K562 (cell line): ENCODE measurements around the gene SYVN1. TPM values are rescaled to one million over a fixed set of nuclear protein-coding genes. Genes with fewer than 3 reads are reported as not detected.

Experiments
- DPF2 ChIP-seq: fragments of 450-650 bp; IDR thresholded peaks from 2 replicates; pipeline ENCODE4 v1.6.1; 2016
- EP300 ChIP-seq: IDR thresholded peaks from 2 replicates; pipeline ENCODE4 v1.6.1; 2012; ENCODE audit warnings: low read length, improper control_type of control experiment
- ETV1 ChIP-seq: fragments of 450-650 bp; conservative IDR thresholded peaks from 2 replicates; pipeline ENCODE4 v1.6.1; 2016; ENCODE audit warnings: missing genetic modification characterization, control low read depth, low read depth, missing compliant biosample characterization
- ETV5 ChIP-seq: sonication (generic); formaldehyde crosslinking; IDR thresholded peaks from 2 replicates; pipeline ENCODE4 v1.4.0; 2020; ENCODE audit warnings: low read depth, mild to moderate bottlenecking, missing genetic modification reagents
- FOXK2 ChIP-seq, 2 experiments: fragments of 450-650 bp; IDR thresholded peaks in 1 of 2; conservative IDR thresholded peaks in 1 of 2; 2 replicates each; pipeline ENCODE4 v1.6.1; 2016; ENCODE audit warnings: low read depth in 2 of 2, mild to moderate bottlenecking in 1 of 2
- GABPB2 ChIP-seq: fragments of 250-450 bp; sonication (Bioruptor Pico); conservative IDR thresholded peaks from 2 replicates; pipeline ENCODE4 v1.5.1; 2021; ENCODE audit warnings: mild to moderate bottlenecking
- LCOR ChIP-seq: sonication (generic); formaldehyde crosslinking; IDR thresholded peaks from 2 replicates; pipeline ENCODE4 v1.8.0; 2022; ENCODE audit warnings: mild to moderate bottlenecking, missing genetic modification reagents
- NCOR1 ChIP-seq: fragments of 450-650 bp; IDR thresholded peaks from 2 replicates; pipeline ENCODE4 v1.6.1; 2016; ENCODE audit warnings: mild to moderate bottlenecking, moderate library complexity
- ZNF175 ChIP-seq: fragments of 200-800 bp; sonication (Bioruptor generic); IDR thresholded peaks from 2 replicates; pipeline ENCODE4 v1.6.1; 2016; ENCODE audit warnings: low read depth, mild to moderate bottlenecking, missing genetic modification characterization, missing compliant biosample characterization
- polyA plus RNA-seq, 8 experiments: library from polyadenylated mRNA; depleted of rRNA in 4 of 8; stranded (reverse) in 5 of 8; unstranded in 3 of 8; fragments of >200 nt; fragmentation: Nextera tagmentation in 2 of 8; fragmentation: Illumina TruSeq in 1 of 8; extraction: Ambion mirVana in 2 of 8; extraction: Trizol in 1 of 8; gene quantifications; 2 replicates each; pipeline versions ENCODE4 v1.2.1 to v1.2.3, GENCODE V29; 2011 to 2014; ENCODE audit warnings: inconsistent platforms in 1 of 8, missing spikeins in 1 of 8
- total RNA-seq, 7 experiments: library from RNA; depleted of rRNA in 6 of 7; stranded (reverse); fragments of >200 nt in 6 of 7; fragmentation: Illumina TruSeq in 2 of 7; extraction: Trizol in 2 of 7; gene quantifications; 2 replicates each; pipeline versions ENCODE4 v1.2.1 to v1.2.3, GENCODE V29; 2011 to 2021; ENCODE audit warnings: low replicate concordance in 1 of 7
- TF ChIP-seq, protein P1 (sequence below): fragments of 450-650 bp; IDR thresholded peaks from 2 replicates; pipeline ENCODE4 v1.6.1; 2016; ENCODE audit warnings: mild to moderate bottlenecking, moderate library complexity
- TF ChIP-seq, protein P2 (sequence below): sonication (generic); IDR thresholded peaks from 2 replicates; pipeline ENCODE4 v1.6.1; 2016
- TF ChIP-seq, protein P3 (sequence below): fragments of 450-650 bp; IDR thresholded peaks from 2 replicates; pipeline ENCODE4 v1.6.1; 2018; ENCODE audit warnings: mild to moderate bottlenecking, low read depth; ENCODE audit not compliant: partially characterized antibody
- TF ChIP-seq, protein P4 (sequence below), 2 experiments: fragments of 450-650 bp in 1 of 2; sonication (generic) in 1 of 2; formaldehyde crosslinking in 1 of 2; IDR thresholded peaks in 1 of 2; conservative IDR thresholded peaks in 1 of 2; 2 replicates each; pipeline versions ENCODE4 v1.6.1 to v1.8.1; 2016 to 2023; ENCODE audit warnings: mild to moderate bottlenecking in 2 of 2, moderate library complexity in 2 of 2, inconsistent platforms in 1 of 2, missing genetic modification reagents in 1 of 2

The SYVN1 gene
- total and polyA plus RNA-seq, 9 of the 15 experiments (the other 6 are each of a cell fraction or from before 2014, with no cell fraction given), result 0.41 to 47.4 (median 9.9) TPM

DNA sequence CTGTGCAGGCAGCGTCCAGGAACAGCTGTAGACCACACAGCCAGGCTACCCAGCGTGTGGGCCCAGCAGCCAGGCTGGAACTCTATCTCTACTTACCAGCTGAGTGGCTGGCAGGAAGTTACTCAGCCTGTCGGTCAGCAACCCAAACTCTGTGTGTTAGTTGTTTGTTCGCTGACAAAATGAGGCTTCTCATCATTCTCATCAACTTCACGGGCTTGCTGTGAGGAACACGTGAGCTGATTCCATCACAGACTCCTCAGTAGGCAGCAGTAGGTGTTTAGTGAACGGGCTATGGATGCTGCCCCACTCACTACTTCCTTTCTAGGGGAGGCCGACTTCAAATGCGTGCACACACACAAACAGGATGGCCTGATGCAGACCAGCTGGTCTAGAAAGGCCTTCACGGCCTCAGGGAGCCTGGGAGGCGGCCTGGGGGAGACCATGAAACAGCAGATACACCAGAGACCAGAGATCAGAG lies 34.9 kb upstream of the SYVN1 start (continued):
- TF ChIP-seq, protein P1, sequence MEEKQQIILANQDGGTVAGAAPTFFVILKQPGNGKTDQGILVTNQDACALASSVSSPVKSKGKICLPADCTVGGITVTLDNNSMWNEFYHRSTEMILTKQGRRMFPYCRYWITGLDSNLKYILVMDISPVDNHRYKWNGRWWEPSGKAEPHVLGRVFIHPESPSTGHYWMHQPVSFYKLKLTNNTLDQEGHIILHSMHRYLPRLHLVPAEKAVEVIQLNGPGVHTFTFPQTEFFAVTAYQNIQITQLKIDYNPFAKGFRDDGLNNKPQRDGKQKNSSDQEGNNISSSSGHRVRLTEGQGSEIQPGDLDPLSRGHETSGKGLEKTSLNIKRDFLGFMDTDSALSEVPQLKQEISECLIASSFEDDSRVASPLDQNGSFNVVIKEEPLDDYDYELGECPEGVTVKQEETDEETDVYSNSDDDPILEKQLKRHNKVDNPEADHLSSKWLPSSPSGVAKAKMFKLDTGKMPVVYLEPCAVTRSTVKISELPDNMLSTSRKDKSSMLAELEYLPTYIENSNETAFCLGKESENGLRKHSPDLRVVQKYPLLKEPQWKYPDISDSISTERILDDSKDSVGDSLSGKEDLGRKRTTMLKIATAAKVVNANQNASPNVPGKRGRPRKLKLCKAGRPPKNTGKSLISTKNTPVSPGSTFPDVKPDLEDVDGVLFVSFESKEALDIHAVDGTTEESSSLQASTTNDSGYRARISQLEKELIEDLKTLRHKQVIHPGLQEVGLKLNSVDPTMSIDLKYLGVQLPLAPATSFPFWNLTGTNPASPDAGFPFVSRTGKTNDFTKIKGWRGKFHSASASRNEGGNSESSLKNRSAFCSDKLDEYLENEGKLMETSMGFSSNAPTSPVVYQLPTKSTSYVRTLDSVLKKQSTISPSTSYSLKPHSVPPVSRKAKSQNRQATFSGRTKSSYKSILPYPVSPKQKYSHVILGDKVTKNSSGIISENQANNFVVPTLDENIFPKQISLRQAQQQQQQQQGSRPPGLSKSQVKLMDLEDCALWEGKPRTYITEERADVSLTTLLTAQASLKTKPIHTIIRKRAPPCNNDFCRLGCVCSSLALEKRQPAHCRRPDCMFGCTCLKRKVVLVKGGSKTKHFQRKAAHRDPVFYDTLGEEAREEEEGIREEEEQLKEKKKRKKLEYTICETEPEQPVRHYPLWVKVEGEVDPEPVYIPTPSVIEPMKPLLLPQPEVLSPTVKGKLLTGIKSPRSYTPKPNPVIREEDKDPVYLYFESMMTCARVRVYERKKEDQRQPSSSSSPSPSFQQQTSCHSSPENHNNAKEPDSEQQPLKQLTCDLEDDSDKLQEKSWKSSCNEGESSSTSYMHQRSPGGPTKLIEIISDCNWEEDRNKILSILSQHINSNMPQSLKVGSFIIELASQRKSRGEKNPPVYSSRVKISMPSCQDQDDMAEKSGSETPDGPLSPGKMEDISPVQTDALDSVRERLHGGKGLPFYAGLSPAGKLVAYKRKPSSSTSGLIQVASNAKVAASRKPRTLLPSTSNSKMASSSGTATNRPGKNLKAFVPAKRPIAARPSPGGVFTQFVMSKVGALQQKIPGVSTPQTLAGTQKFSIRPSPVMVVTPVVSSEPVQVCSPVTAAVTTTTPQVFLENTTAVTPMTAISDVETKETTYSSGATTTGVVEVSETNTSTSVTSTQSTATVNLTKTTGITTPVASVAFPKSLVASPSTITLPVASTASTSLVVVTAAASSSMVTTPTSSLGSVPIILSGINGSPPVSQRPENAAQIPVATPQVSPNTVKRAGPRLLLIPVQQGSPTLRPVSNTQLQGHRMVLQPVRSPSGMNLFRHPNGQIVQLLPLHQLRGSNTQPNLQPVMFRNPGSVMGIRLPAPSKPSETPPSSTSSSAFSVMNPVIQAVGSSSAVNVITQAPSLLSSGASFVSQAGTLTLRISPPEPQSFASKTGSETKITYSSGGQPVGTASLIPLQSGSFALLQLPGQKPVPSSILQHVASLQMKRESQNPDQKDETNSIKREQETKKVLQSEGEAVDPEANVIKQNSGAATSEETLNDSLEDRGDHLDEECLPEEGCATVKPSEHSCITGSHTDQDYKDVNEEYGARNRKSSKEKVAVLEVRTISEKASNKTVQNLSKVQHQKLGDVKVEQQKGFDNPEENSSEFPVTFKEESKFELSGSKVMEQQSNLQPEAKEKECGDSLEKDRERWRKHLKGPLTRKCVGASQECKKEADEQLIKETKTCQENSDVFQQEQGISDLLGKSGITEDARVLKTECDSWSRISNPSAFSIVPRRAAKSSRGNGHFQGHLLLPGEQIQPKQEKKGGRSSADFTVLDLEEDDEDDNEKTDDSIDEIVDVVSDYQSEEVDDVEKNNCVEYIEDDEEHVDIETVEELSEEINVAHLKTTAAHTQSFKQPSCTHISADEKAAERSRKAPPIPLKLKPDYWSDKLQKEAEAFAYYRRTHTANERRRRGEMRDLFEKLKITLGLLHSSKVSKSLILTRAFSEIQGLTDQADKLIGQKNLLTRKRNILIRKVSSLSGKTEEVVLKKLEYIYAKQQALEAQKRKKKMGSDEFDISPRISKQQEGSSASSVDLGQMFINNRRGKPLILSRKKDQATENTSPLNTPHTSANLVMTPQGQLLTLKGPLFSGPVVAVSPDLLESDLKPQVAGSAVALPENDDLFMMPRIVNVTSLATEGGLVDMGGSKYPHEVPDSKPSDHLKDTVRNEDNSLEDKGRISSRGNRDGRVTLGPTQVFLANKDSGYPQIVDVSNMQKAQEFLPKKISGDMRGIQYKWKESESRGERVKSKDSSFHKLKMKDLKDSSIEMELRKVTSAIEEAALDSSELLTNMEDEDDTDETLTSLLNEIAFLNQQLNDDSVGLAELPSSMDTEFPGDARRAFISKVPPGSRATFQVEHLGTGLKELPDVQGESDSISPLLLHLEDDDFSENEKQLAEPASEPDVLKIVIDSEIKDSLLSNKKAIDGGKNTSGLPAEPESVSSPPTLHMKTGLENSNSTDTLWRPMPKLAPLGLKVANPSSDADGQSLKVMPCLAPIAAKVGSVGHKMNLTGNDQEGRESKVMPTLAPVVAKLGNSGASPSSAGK, result peak; percentile 66
- no peak for TF ChIP-seq GABPB2 (CRISPR knock-in tag)
- TF ChIP-seq ETV5 (CRISPR knock-in tag), result peak; percentile 93
- 0 out of 2 replicates have a peak, but pooled peaks have one; percentile 37 for TF ChIP-seq ZNF175 (CRISPR knock-in tag)
- TF ChIP-seq DPF2, result peak; percentile 50
- TF ChIP-seq ETV1 (tag), result peak; percentile 80
- TF ChIP-seq LCOR (CRISPR knock-in tag), result peak; percentile 86
- TF ChIP-seq FOXK2 (conservative IDR thresholded peaks at IDR 0.05 in 1 of 2, IDR thresholded peaks at IDR 0.05 in 1 of 2; ENCODE audit: low read depth in 2 of 2), result no peak
- TF ChIP-seq, protein P2, sequence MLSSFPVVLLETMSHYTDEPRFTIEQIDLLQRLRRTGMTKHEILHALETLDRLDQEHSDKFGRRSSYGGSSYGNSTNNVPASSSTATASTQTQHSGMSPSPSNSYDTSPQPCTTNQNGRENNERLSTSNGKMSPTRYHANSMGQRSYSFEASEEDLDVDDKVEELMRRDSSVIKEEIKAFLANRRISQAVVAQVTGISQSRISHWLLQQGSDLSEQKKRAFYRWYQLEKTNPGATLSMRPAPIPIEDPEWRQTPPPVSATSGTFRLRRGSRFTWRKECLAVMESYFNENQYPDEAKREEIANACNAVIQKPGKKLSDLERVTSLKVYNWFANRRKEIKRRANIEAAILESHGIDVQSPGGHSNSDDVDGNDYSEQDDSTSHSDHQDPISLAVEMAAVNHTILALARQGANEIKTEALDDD, result peak; percentile 80; the same call in 1 of the 2 replicates
- TF ChIP-seq NCOR1, result peak; percentile 90
- TF ChIP-seq EP300, result peak; percentile 68; the same call in 1 of the 2 replicates
- TF ChIP-seq, protein P3, sequence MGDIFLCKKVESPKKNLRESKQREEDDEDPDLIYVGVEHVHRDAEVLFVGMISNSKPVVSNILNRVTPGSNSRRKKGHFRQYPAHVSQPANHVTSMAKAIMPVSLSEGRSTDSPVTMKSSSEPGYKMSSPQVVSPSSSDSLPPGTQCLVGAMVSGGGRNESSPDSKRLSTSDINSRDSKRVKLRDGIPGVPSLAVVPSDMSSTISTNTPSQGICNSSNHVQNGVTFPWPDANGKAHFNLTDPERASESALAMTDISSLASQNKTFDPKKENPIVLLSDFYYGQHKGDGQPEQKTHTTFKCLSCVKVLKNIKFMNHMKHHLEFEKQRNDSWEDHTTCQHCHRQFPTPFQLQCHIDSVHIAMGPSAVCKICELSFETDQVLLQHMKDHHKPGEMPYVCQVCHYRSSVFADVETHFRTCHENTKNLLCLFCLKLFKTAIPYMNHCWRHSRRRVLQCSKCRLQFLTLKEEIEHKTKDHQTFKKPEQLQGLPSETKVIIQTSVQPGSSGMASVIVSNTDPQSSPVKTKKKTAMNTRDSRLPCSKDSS, result no peak
- TF ChIP-seq, protein P4, sequence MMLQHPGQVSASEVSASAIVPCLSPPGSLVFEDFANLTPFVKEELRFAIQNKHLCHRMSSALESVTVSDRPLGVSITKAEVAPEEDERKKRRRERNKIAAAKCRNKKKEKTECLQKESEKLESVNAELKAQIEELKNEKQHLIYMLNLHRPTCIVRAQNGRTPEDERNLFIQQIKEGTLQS (IDR thresholded peaks at IDR 0.05), result peak; percentile 38; the same call in 1 of the 2 replicates
- TF ChIP-seq, protein P4 (CRISPR knock-in tag; conservative IDR thresholded peaks at IDR 0.05), result no peak
